Ishikawa (cell line): ENCODE measurements around the gene DACH1.

Experiments
- CEBPB ChIP-seq: IDR thresholded peaks from 2 replicates; pipeline ENCODE4 v1.6.1; 2012
- CREB1 ChIP-seq: IDR thresholded peaks from 2 replicates; pipeline ENCODE4 v1.6.1; 2012; ENCODE audit warnings: low read depth
- EGR1 ChIP-seq: IDR thresholded peaks from 2 replicates; pipeline ENCODE4 v1.6.1; 2012
- EP300 ChIP-seq: IDR thresholded peaks from 2 replicates; pipeline ENCODE4 v1.6.1; 2012; ENCODE audit warnings: borderline replicate concordance
- FOXM1 ChIP-seq: IDR thresholded peaks from 2 replicates; pipeline ENCODE4 v1.6.1; 2012; ENCODE audit warnings: low read depth, borderline replicate concordance
- MAX ChIP-seq: IDR thresholded peaks from 2 replicates; pipeline ENCODE4 v1.6.1; 2012
- NFIC ChIP-seq: IDR thresholded peaks from 2 replicates; pipeline ENCODE4 v1.6.1; 2012
- RAD21 ChIP-seq: IDR thresholded peaks from 2 replicates; pipeline ENCODE4 v1.6.1; 2012; ENCODE audit warnings: low read depth
- REST ChIP-seq: IDR thresholded peaks from 2 replicates; pipeline ENCODE4 v1.6.1; 2012; ENCODE audit warnings: low read depth, mild to moderate bottlenecking
- TAF1 ChIP-seq: IDR thresholded peaks from 2 replicates; pipeline ENCODE4 v1.6.1; 2012; ENCODE audit warnings: low read depth, mild to moderate bottlenecking
- TCF12 ChIP-seq: IDR thresholded peaks from 2 replicates; pipeline ENCODE4 v1.6.1; 2012; ENCODE audit warnings: low read depth
- TEAD4 ChIP-seq: IDR thresholded peaks from 2 replicates; pipeline ENCODE4 v1.6.1; 2012
- USF1 ChIP-seq: IDR thresholded peaks from 2 replicates; pipeline ENCODE4 v1.6.1; 2012
- YY1 ChIP-seq: IDR thresholded peaks from 2 replicates; pipeline ENCODE4 v1.6.1; 2012; ENCODE audit warnings: low read depth
- ZBTB7A ChIP-seq: IDR thresholded peaks from 2 replicates; pipeline ENCODE4 v1.6.1; 2012; ENCODE audit warnings: low read depth

DACH1 gene

GRCh38 chr13:71672512-71672911, 194.5 kb downstream of the DACH1 start:
- TF ChIP-seq RAD21 (peak; percentile 18; the same call in 1 of the 2 replicates), EP300 (no peak)

- TF ChIP-seq YY1 = no peak
- TF ChIP-seq EP300 = no peak
- no peak for TF ChIP-seq CEBPB
- no peak for TF ChIP-seq ZBTB7A
- TF ChIP-seq USF1 = no peak
- no peak for TF ChIP-seq REST
- TF ChIP-seq RAD21 = no peak
- TF ChIP-seq EGR1 = no peak
- TF ChIP-seq MAX = no peak
Observed at GRCh38 chr13:71663431-71663830, 203.6 kb downstream of the DACH1 start.

GRCh38 chr13:71661921-71662320, 205.1 kb downstream of the DACH1 start:
- TF ChIP-seq TCF12 (no peak), REST (no peak)

- TF ChIP-seq REST (no peak), TAF1 (no peak), FOXM1 (no peak), EGR1 (no peak), USF1 (no peak), EP300 (no peak), ZBTB7A (no peak)
Observed at GRCh38 chr13:71659404-71659803, 207.6 kb downstream of the DACH1 start.

- TF ChIP-seq EGR1 (no peak), TCF12 (no peak), TAF1 (no peak), YY1 (no peak), REST (no peak), CEBPB (no peak), MAX (no peak), USF1 (no peak), RAD21 (no peak), NFIC (no peak), TEAD4 (no peak), FOXM1 (no peak), EP300 (no peak), ZBTB7A (no peak), CREB1 (no peak)
Observed at GRCh38 chr13:71645467-71645866, 221.5 kb downstream of the DACH1 start.
